VCaP (cell line): ENCODE results near the gene SLC16A14.
"Not testable (repeated sequence)": the region's sequence is repeated elsewhere in the genome, so short reads cannot be mapped to it uniquely, and the experiment has no call there.

Source experiments
- H3K27ac ChIP-seq: fragments of 450-650 bp; 2 replicates; pipeline ENCODE4 v1.5.1; 2017
- CTCF ChIP-seq: fragments of 450-650 bp; conservative IDR thresholded peaks from 2 replicates; pipeline ENCODE4 v1.5.1; 2017; ENCODE audit warnings: mild to moderate bottlenecking, moderate library complexity

The SLC16A14 gene, protein sequence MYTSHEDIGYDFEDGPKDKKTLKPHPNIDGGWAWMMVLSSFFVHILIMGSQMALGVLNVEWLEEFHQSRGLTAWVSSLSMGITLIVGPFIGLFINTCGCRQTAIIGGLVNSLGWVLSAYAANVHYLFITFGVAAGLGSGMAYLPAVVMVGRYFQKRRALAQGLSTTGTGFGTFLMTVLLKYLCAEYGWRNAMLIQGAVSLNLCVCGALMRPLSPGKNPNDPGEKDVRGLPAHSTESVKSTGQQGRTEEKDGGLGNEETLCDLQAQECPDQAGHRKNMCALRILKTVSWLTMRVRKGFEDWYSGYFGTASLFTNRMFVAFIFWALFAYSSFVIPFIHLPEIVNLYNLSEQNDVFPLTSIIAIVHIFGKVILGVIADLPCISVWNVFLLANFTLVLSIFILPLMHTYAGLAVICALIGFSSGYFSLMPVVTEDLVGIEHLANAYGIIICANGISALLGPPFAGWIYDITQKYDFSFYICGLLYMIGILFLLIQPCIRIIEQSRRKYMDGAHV

GRCh38 chr2:230068651-230069055 lies at the start of gene SLC16A14:
SLC16A14 (minus strand) TSS chr2:230068924; CDS start chr2:230059352, 9,572 bp downstream.
- H3K27ac ChIP-seq, result peak within 1 kb of the TSS; percentile 91
- peak; percentile 55 for TF ChIP-seq CTCF

- no peak for TF ChIP-seq CTCF
- H3K27ac ChIP-seq, result peak overlapping the region; percentile 11; the same call in 1 of the 2 replicates
Observed at GRCh38 chr2:230106771-230107170, 38.0 kb upstream of the SLC16A14 start.

GRCh38 chr2:230101967-230102366 lies 33.2 kb upstream of the SLC16A14 start:
- H3K27ac ChIP-seq, result not testable (repeated sequence)

DNA sequence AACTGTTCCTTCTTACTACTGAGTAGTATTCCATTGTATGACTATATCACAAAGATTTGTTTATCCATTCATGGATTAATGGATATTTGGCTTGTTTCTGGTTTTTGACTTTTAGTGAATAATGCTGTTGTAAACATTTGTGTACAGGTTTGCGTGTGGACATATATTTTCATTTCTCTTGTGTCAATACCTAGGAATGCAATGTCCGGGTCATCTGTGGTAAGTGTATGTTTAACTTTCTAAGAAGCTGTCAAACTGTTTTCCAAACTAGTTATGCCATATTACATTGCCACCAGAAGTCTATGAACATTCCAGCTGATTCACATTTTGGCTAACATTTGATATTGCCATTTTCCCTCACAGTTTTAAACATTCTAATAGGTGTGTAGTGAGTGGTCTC lies 29.1 kb upstream of the SLC16A14 start:
- no peak overlapping the region for H3K27ac ChIP-seq

DNA sequence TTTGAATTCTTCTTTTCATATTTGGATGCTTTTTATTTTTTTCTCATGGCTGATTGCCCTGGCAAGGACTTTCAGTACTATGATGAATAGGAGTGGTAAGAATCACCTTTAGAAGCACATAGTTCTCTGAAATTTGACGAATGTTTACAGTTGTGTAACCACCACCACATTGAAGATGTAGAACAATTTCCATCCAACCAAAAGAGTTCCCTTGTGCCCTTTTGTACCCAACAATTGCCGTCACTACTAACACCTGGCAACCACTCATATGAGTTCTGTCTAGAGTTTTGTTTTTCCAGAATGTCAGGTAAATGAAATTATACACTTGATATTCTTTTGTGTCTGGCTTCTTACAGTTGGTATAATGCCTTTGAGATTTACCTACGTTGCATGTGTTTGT lies 28.7 kb upstream of the SLC16A14 start:
- H3K27ac ChIP-seq, result no peak overlapping the region
- no peak for TF ChIP-seq CTCF

More for the DNA sequence above, 29.1 kb upstream of the SLC16A14 start:
- no peak for TF ChIP-seq CTCF

- no peak for TF ChIP-seq CTCF
- no peak overlapping the region for H3K27ac ChIP-seq
Observed at GRCh38 chr2:230090967-230091366, 22.2 kb upstream of the SLC16A14 start.

- TF ChIP-seq CTCF, result no peak
Observed at GRCh38 chr2:230085201-230085600, 16.5 kb upstream of the SLC16A14 start.

More at GRCh38 chr2:230085201-230085600, 16.5 kb upstream of the SLC16A14 start:
- no peak overlapping the region for H3K27ac ChIP-seq
